OCI-LY3 (cell line): ENCODE results near the gene PCDH19.
"Not testable (repeated sequence)": the region's sequence is repeated elsewhere in the genome, so short reads cannot be mapped to it uniquely, and the experiment has no call there.

Experiments used
- EZH2phosphoT487 ChIP-seq: fragments of 200-600 bp; shearing (Covaris generic); IDR thresholded peaks from 2 replicates; pipeline ENCODE4 v1.6.1; 2018; ENCODE audit warnings: antibody characterized with exemption, mixed run types, low read depth
- TF ChIP-seq, protein P1 (sequence below): fragments of 200-600, 300-600 bp; sonication (generic); IDR thresholded peaks from 2 replicates; pipeline ENCODE4 v1.5.1; 2014; ENCODE audit warnings: antibody characterized with exemption, low read length, low read depth

DNA sequence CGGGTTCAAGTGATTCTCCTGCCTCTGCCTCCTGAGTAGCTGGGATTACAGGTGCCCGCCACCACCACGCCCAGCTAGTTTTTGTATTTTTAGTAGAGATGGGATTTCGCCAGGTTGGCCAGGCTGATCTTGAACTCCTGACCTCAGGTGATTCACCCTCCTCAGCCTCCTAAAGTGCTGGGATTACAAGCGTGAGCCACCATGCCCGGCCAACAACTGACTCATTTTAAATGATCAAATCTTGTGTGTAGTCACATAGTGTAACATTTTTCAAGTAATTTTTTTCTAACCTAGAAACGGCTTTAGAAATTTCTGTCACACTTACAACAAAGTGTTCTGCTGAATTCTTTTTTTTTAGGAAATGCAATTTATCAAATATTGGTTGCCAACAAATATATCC, 31.2 kb upstream of the PCDH19 start:
- TF ChIP-seq, protein P1, sequence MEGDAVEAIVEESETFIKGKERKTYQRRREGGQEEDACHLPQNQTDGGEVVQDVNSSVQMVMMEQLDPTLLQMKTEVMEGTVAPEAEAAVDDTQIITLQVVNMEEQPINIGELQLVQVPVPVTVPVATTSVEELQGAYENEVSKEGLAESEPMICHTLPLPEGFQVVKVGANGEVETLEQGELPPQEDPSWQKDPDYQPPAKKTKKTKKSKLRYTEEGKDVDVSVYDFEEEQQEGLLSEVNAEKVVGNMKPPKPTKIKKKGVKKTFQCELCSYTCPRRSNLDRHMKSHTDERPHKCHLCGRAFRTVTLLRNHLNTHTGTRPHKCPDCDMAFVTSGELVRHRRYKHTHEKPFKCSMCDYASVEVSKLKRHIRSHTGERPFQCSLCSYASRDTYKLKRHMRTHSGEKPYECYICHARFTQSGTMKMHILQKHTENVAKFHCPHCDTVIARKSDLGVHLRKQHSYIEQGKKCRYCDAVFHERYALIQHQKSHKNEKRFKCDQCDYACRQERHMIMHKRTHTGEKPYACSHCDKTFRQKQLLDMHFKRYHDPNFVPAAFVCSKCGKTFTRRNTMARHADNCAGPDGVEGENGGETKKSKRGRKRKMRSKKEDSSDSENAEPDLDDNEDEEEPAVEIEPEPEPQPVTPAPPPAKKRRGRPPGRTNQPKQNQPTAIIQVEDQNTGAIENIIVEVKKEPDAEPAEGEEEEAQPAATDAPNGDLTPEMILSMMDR: not testable (repeated sequence)
- TF ChIP-seq EZH2phosphoT487: not testable (repeated sequence)
